H1 (cell line): Measurements from ENCODE around the gene SOX4. TPM values are rescaled to one million over a fixed set of nuclear protein-coding genes. Genes with fewer than 3 reads are reported as not detected.

Source experiments
- CTCF ChIA-PET: fragments of 300-600 bp; sonication (Branson Sonifier 250); formaldehyde crosslinking; loops from one replicate; lab custom pipeline; 2021; ENCODE audit not compliant: partially characterized antibody; lab: Charles Lee
- POLR2A ChIA-PET: fragments of 300-600 bp; sonication (Branson Sonifier 250); formaldehyde crosslinking; loops from one replicate; lab custom pipeline; 2021; ENCODE audit warnings: inconsistent platforms; ENCODE audit not compliant: partially characterized antibody; lab: Charles Lee
- DNase-seq, 2 experiments: peaks; one replicate each; pipeline versions ENCODE4 v3.0.0 to v3.0.0-alpha.2; 2010 to 2022; ENCODE audit warnings: low spot score in 2 of 2, low read depth in 1 of 2, mixed read lengths in 1 of 2
- FAIRE-seq: peaks from 2 replicates; lab custom pipeline; 2011; peaks lifted over from hg19 to GRCh38; lab: Jason Lieb, UNC
- H2AFZ ChIP-seq: 2 replicates; pipeline ENCODE4 v1.8.1; 2012; ENCODE audit warnings: low read length, inconsistent platforms
- H2AK5ac ChIP-seq: 2 replicates; pipeline ENCODE4 v1.6.1; 2013; ENCODE audit warnings: low read depth, low read length
- H2BK120ac ChIP-seq: replicated peaks from 2 replicates; pipeline ENCODE3; 2013; ENCODE audit warnings: low read depth, low read length, inconsistent platforms
- H2BK12ac ChIP-seq: 2 replicates; pipeline ENCODE4 v1.6.1; 2013; ENCODE audit warnings: low read depth, low read length
- H2BK15ac ChIP-seq: 2 replicates; pipeline ENCODE4 v1.6.1; 2013; ENCODE audit warnings: low read length
- H2BK20ac ChIP-seq: 2 replicates; pipeline ENCODE4 v1.6.1; 2013; ENCODE audit warnings: low read length
- H2BK5ac ChIP-seq: 2 replicates; pipeline ENCODE4 v1.6.1; 2013; ENCODE audit warnings: low read depth, low read length
- H3K14ac ChIP-seq: 2 replicates; pipeline ENCODE4 v1.6.1; 2013; ENCODE audit warnings: inconsistent platforms; ENCODE audit not compliant: insufficient read length
- H3K18ac ChIP-seq: 2 replicates; pipeline ENCODE4 v1.6.1; 2013; ENCODE audit warnings: low read length; ENCODE audit errors: extremely low read depth
- H3K23ac ChIP-seq: 2 replicates; pipeline ENCODE4 v1.6.1; 2013; ENCODE audit warnings: inconsistent platforms; ENCODE audit not compliant: insufficient read length
- H3K23me2 ChIP-seq: 2 replicates; pipeline ENCODE4 v1.6.1; 2013; ENCODE audit warnings: low read depth, low read length
- H3K27ac ChIP-seq: 2 replicates; pipeline ENCODE4 v1.6.1; 2011; ENCODE audit warnings: low read depth, low read length, inconsistent platforms
- H3K27me3 ChIP-seq, 4 experiments: replicated peaks in 1 of 4; 1 replicate in 1 of 4; 2 replicates in 3 of 4; pipeline versions ENCODE4 v1.6.1 to v1.8.1; 2011 to 2013; ENCODE audit warnings: low read length in 3 of 4, mild to moderate bottlenecking in 3 of 4, inconsistent platforms in 2 of 4, mixed read lengths in 2 of 4, moderate library complexity in 1 of 4; ENCODE audit not compliant: control insufficient read depth in 3 of 4, insufficient read depth in 3 of 4; ENCODE audit errors: extremely low read depth in 1 of 4
- H3K36me3 ChIP-seq, 4 experiments: 2 replicates each; pipeline versions ENCODE4 v1.6.1 to v1.8.1; 2011 to 2013; ENCODE audit warnings: mild to moderate bottlenecking in 4 of 4, low read length in 3 of 4, moderate library complexity in 2 of 4, control low read depth in 1 of 4, inconsistent platforms in 1 of 4; ENCODE audit not compliant: insufficient read depth in 4 of 4, control insufficient read depth in 2 of 4
- H3K4ac ChIP-seq: replicated peaks from 2 replicates; pipeline ENCODE3; 2013; ENCODE audit warnings: low read length, low read depth, mixed read lengths, inconsistent platforms; ENCODE audit not compliant: insufficient read length
- H3K4me1 ChIP-seq, 4 experiments: replicated peaks in 1 of 4; 1 replicate in 1 of 4; 2 replicates in 3 of 4; pipeline versions ENCODE4 v1.6.1 to v1.8.1; 2011 to 2013; ENCODE audit warnings: low read length in 3 of 4, inconsistent platforms in 2 of 4, mixed read lengths in 1 of 4; ENCODE audit not compliant: insufficient read depth in 4 of 4, control insufficient read depth in 3 of 4
- H3K4me2 ChIP-seq, 2 experiments: 2 replicates each; pipeline versions ENCODE4 v1.6.1 to v1.8.1; 2011 to 2013; ENCODE audit warnings: low read depth in 2 of 2, low read length in 2 of 2, control low read depth in 1 of 2, inconsistent platforms in 1 of 2, mild to moderate bottlenecking in 1 of 2; ENCODE audit not compliant: insufficient read depth in 1 of 2
- H3K4me3 ChIP-seq, 4 experiments: fragments of 200-600, 300-600 bp in 1 of 4; sonication (generic), shearing (Covaris generic), sonication (Bioruptor Twin) in 1 of 4; 2 replicates each; pipeline versions ENCODE4 v1.5.1 to v1.8.1; 2011 to 2016; ENCODE audit warnings: low read length in 4 of 4, low read depth in 3 of 4, control low read depth in 2 of 4, inconsistent platforms in 2 of 4, mild to moderate bottlenecking in 2 of 4, mixed read lengths in 1 of 4, moderate library complexity in 1 of 4; ENCODE audit not compliant: insufficient read depth in 2 of 4; ENCODE audit errors: extremely low read depth in 1 of 4
- H3K56ac ChIP-seq: replicated peaks from 2 replicates; pipeline ENCODE3; 2013; ENCODE audit warnings: low read depth, mild to moderate bottlenecking, mixed read lengths, low read length, inconsistent platforms; ENCODE audit not compliant: insufficient read length
- H3K79me1 ChIP-seq: 2 replicates; pipeline ENCODE4 v1.6.1; 2013; ENCODE audit warnings: low read depth, low read length, control low read depth
- H3K79me2 ChIP-seq, 2 experiments: 2 replicates each; pipeline versions ENCODE4 v1.6.1 to v1.8.1; 2012 to 2013; ENCODE audit warnings: low read length in 2 of 2, mild to moderate bottlenecking in 2 of 2, inconsistent platforms in 1 of 2; ENCODE audit not compliant: insufficient read depth in 2 of 2, control insufficient read depth in 1 of 2
- H3K9ac ChIP-seq, 4 experiments: replicated peaks in 1 of 4; 1 replicate in 1 of 4; 2 replicates in 3 of 4; pipeline versions ENCODE4 v1.6.1 to v1.8.1; 2011 to 2013; ENCODE audit warnings: low read depth in 3 of 4, low read length in 3 of 4, control low read depth in 2 of 4, mild to moderate bottlenecking in 2 of 4, moderate library complexity in 2 of 4, inconsistent platforms in 1 of 4; ENCODE audit errors: extremely low read depth in 1 of 4
- H3K9me3 ChIP-seq, 2 experiments: 2 replicates each; pipeline versions ENCODE4 v1.6.1 to v1.8.1; 2012 to 2013; ENCODE audit warnings: mild to moderate bottlenecking in 2 of 2, moderate library complexity in 2 of 2, control low read depth in 1 of 2, inconsistent platforms in 1 of 2, low read depth in 1 of 2, low read length in 1 of 2, mixed read lengths in 1 of 2; ENCODE audit not compliant: insufficient read depth in 2 of 2
- H4K20me1 ChIP-seq, 2 experiments: replicated peaks in 1 of 2; 2 replicates each; pipeline versions ENCODE3 to v1.8.1; 2011 to 2013; ENCODE audit warnings: inconsistent platforms in 2 of 2, low read length in 2 of 2, mild to moderate bottlenecking in 1 of 2; ENCODE audit not compliant: insufficient read depth in 2 of 2, control insufficient read depth in 1 of 2
- H4K5ac ChIP-seq: 2 replicates; pipeline ENCODE4 v1.6.1; 2013; ENCODE audit warnings: low read length, low read depth, mixed read lengths, inconsistent platforms; ENCODE audit not compliant: insufficient read length
- H4K8ac ChIP-seq: 2 replicates; pipeline ENCODE4 v1.8.0; 2013; ENCODE audit warnings: mild to moderate bottlenecking, moderate library complexity, low read length, inconsistent platforms; ENCODE audit not compliant: insufficient read depth; ENCODE audit errors: extremely low read depth
- H4K91ac ChIP-seq: replicated peaks from 2 replicates; pipeline ENCODE3; 2013; ENCODE audit warnings: low read length, mixed read lengths, inconsistent platforms; ENCODE audit not compliant: insufficient read length
- CEBPB ChIP-seq: IDR thresholded peaks from 2 replicates; pipeline ENCODE4 v1.6.1; 2012; ENCODE audit warnings: low read depth, low read length
- NANOG ChIP-seq: IDR thresholded peaks from 2 replicates; pipeline ENCODE4 v1.6.1; 2011; ENCODE audit warnings: low read length, low read depth, mild to moderate bottlenecking, inconsistent platforms; ENCODE audit not compliant: insufficient read depth, poor library complexity, severe bottlenecking
- POLR2A ChIP-seq, 2 experiments: IDR thresholded peaks; 1 replicate in 1 of 2; 2 replicates in 1 of 2; pipeline ENCODE4 v1.6.1; 2011; ENCODE audit warnings: low read depth in 2 of 2, low read length in 2 of 2, mild to moderate bottlenecking in 2 of 2; ENCODE audit errors: control extremely low read depth in 1 of 2
- POLR2AphosphoS5 ChIP-seq: IDR thresholded peaks from 2 replicates; pipeline ENCODE4 v1.6.1; 2011; ENCODE audit warnings: low read depth, low read length
- POU5F1 ChIP-seq: IDR thresholded peaks from 2 replicates; pipeline ENCODE4 v1.6.1; 2011; ENCODE audit warnings: low read depth, mild to moderate bottlenecking, low read length, moderate library complexity
- RBBP5 ChIP-seq: IDR thresholded peaks from 2 replicates; pipeline ENCODE4 v1.7.1; 2012; ENCODE audit warnings: low read depth, mild to moderate bottlenecking, inconsistent platforms, low read length, moderate library complexity, borderline replicate concordance
- TCF12 ChIP-seq: IDR thresholded peaks from 2 replicates; pipeline ENCODE4 v1.6.1; 2011; ENCODE audit warnings: low read depth, mild to moderate bottlenecking, low read length
- WGBS, 2 experiments: shearing (Covaris generic) in 1 of 2; methylation state at CpG; one replicate each; pipeline versions ENCODE4 v1.1.6 to v1.1.7; 2013 to 2015; ENCODE audit warnings: low lambda C conversion rate in 2 of 2, mixed read lengths in 2 of 2, inconsistent platforms in 1 of 2, low coverage in 1 of 2, missing lambda C conversion rate in 1 of 2; ENCODE audit not compliant: insufficient replicate concordance in 2 of 2, insufficient coverage in 1 of 2, insufficient read length in 1 of 2; ENCODE audit errors: extremely low coverage in 1 of 2, missing lambda C conversion rate in 1 of 2; 5-methylcytosine and 5-hydroxymethylcytosine counted together
- polyA plus RNA-seq, 7 experiments: library from polyadenylated mRNA; depleted of rRNA in 3 of 7; stranded (reverse) in 5 of 7; unstranded in 2 of 7; fragments of >200 nt in 5 of 7; fragments of 200-250 nt in 2 of 7; gene quantifications; 1 replicate in 5 of 7; 2 replicates in 1 of 7; 4 replicates in 1 of 7; pipeline versions ENCODE4 v1.2.1 to v1.2.3, GENCODE V29; 2011 to 2013; ENCODE audit warnings: missing spikeins in 2 of 7, mixed read lengths in 2 of 7
- total RNA-seq: library from RNA; stranded (reverse); fragmentation: NEBNext Ultra II Directional; extraction: Animal tissue kit (Norgen Biotek cat#: 25700); gene quantifications from 2 replicates; pipeline ENCODE4 v1.2.1, GENCODE V29; 2021
- TF ChIP-seq, protein P1 (sequence below): IDR thresholded peaks from 2 replicates; pipeline ENCODE4 v1.6.1; 2011; ENCODE audit warnings: low read length, improper control_type of control experiment

SOX4 gene
- total and polyA plus RNA-seq, 2 of the 8 experiments (the other 6 are each of a cell fraction or from before 2014, with no cell fraction given), result 14.1 to 169 TPM

DNA sequence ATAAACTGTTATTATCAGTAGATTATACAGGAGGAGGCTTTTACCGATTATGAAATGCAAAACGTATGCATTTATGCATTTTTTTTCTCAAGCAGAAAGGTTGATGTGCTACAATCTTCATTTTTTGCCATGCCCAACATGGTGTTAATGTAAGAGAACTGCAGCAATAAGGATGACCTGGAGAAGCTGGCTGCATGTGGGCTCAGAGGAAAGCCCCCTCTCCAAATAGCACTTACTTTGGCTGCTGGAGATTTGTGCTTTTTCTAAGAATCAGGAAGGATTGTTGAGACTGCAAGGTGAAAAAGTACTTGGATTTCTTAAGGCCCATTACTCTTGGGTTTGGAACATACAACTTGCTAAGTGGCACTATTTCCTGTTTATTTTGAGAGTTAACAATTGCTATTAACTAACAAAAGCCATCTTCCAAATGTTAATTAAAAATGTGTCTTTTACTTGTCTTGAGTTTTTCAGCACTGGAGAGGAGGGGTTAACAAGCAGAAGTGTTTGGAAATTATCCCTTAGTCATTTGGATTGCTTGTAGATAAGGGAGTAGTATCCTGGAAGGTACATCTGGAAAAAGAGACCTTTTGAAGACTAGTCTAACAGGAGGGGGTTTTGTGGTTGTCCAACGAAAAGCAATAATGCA, 5.6 kb downstream of the SOX4 start:
- Histone ChIP-seq H2BK15ac (no peak overlapping the region), H3K14ac (no peak overlapping the region), H2AFZ (no peak overlapping the region), H4K8ac (no peak overlapping the region), H3K27ac (peak overlapping the region; percentile 19; the same call in 1 of the 2 replicates), H3K79me2 (peaks cover 24 to 63% of the 10 kb centered on the region in 2 experiments), H3K9me3 (no peaks in the 10 kb centered on the region), H3K56ac (no peak overlapping the region), H3K4me2 (peak overlapping the region; percentile 80 to 87), H2BK12ac (no peak overlapping the region), H3K4me1 (peaks cover 0 to 16% (median 6%) of the 10 kb centered on the region in 4 experiments; a peak in 4 of 7 replicates), H2AK5ac (no peak overlapping the region), H2BK20ac (no peak overlapping the region), H3K27me3 (no peaks in the 10 kb centered on the region), H3K9ac (0 out of 7 replicates have a peak overlapping the region, but pooled peaks of 1 of the 4 experiments have one; percentile 34), H3K23ac (no peak overlapping the region), H3K23me2 (peaks cover 4% of the 10 kb centered on the region), H4K20me1 (peaks cover 6 to 7% of the 10 kb centered on the region in 2 experiments), H4K5ac (no peak overlapping the region), H3K4me3 (peak overlapping the region in 3 of 4 experiments; percentile 68 to 97 (median 82); a peak in 4 of 8 replicates), H2BK5ac (peak overlapping the region; percentile 22; the same call in 1 of the 2 replicates), H3K36me3 (peaks cover 0 to 30% (median 6%) of the 10 kb centered on the region in 4 experiments; a peak in 2 of 8 replicates), H3K79me1 (no peaks in the 10 kb centered on the region), H3K18ac (no peak overlapping the region), H4K91ac (no peak overlapping the region), H3K4ac (no peak overlapping the region), H2BK120ac (no peak overlapping the region)
- TF ChIP-seq RBBP5 (no peak), CEBPB (no peak), POLR2A (IDR thresholded peaks at IDR 0.05; ENCODE audit: control extremely low read depth in 1 of 2, low read depth in 2 of 2, low read length in 2 of 2) (peak in 1 of 2 experiments; percentile 55; a peak in 1 of 3 replicates), POU5F1 (no peak), POLR2AphosphoS5 (no peak), NANOG (no peak), TCF12 (no peak)
- TF ChIP-seq, protein P1, sequence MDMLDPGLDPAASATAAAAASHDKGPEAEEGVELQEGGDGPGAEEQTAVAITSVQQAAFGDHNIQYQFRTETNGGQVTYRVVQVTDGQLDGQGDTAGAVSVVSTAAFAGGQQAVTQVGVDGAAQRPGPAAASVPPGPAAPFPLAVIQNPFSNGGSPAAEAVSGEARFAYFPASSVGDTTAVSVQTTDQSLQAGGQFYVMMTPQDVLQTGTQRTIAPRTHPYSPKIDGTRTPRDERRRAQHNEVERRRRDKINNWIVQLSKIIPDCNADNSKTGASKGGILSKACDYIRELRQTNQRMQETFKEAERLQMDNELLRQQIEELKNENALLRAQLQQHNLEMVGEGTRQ, result no peak
- ChIA-PET CTCF (interaction anchor here (0.6 to 1.8 kb wide), 8 partner anchors 66 to 299 kb away, joined by 3 to 5 read pairs (median 3); no protein-coding TSS in a partner anchor), POLR2A (interaction anchor here (0.8 to 10.3 kb wide), 6 partner anchors 10 to 1199 kb away, joined by 3 to 161 read pairs (median 6); no protein-coding TSS in a partner anchor)
- FAIRE-seq (no peak), DNase-seq (no peak)
- 15% methylated on average over 3 of the region's 3 CpGs; no CpG with 5 or more reads in 1 of the 2 experiments for WGBS, 2 experiments
